ENCODE measurements around the gene AKAIN1.

Gene AKAIN1

GRCh38 chr18:5180254-5180653, 16.8 kb downstream of the AKAIN1 start:
- TF ChIP-seq REST (IDR thresholded peaks at IDR 0.05; ENCODE audit: insufficient read depth in 1 of 2, low read depth in 2 of 2, low read length in 2 of 2) (no peak), FOXP2 (optimal IDR thresholded peaks at IDR 0.05; ENCODE audit: borderline replicate concordance, extremely low read depth, extremely low read length, insufficient read depth) (no peak), TAF1 (IDR thresholded peaks at IDR 0.05; ENCODE audit: borderline replicate concordance, insufficient read depth, low read length) (no peak), SIN3A (IDR thresholded peaks at IDR 0.05; ENCODE audit: borderline replicate concordance, insufficient read depth, low read length) (no peak), POLR2AphosphoS5 (IDR thresholded peaks at IDR 0.05; ENCODE audit: low read depth, low read length) (no peak)

GRCh38 chr18:5178519-5178918, 18.5 kb downstream of the AKAIN1 start:
- TF ChIP-seq FOXP2 (optimal IDR thresholded peaks at IDR 0.05; ENCODE audit: borderline replicate concordance, extremely low read depth, extremely low read length, insufficient read depth), result no peak
- TF ChIP-seq SIN3A (IDR thresholded peaks at IDR 0.05; ENCODE audit: borderline replicate concordance, insufficient read depth, low read length), result no peak
- no peak for TF ChIP-seq REST (IDR thresholded peaks at IDR 0.05; ENCODE audit: insufficient read depth in 1 of 2, low read depth in 2 of 2, low read length in 2 of 2)
- no peak for TF ChIP-seq TAF1 (IDR thresholded peaks at IDR 0.05; ENCODE audit: borderline replicate concordance, insufficient read depth, low read length)

- TF ChIP-seq TAF1 (IDR thresholded peaks at IDR 0.05; ENCODE audit: borderline replicate concordance, insufficient read depth, low read length), result no peak
- TF ChIP-seq FOXP2 (optimal IDR thresholded peaks at IDR 0.05; ENCODE audit: borderline replicate concordance, extremely low read depth, extremely low read length, insufficient read depth), result no peak
- no peak for TF ChIP-seq REST (IDR thresholded peaks at IDR 0.05; ENCODE audit: insufficient read depth in 1 of 2, low read depth in 2 of 2, low read length in 2 of 2)
- no peak for TF ChIP-seq POLR2AphosphoS5 (IDR thresholded peaks at IDR 0.05; ENCODE audit: low read depth, low read length)
- no peak for TF ChIP-seq SIN3A (IDR thresholded peaks at IDR 0.05; ENCODE audit: borderline replicate concordance, insufficient read depth, low read length)
Observed at GRCh38 chr18:5175378-5175777, 21.7 kb downstream of the AKAIN1 start.

- TF ChIP-seq POLR2AphosphoS5 (IDR thresholded peaks at IDR 0.05; ENCODE audit: low read depth, low read length) (no peak), TAF1 (IDR thresholded peaks at IDR 0.05; ENCODE audit: borderline replicate concordance, insufficient read depth, low read length) (no peak), REST (IDR thresholded peaks at IDR 0.05; ENCODE audit: insufficient read depth in 1 of 2, low read depth in 2 of 2, low read length in 2 of 2) (no peak), SIN3A (IDR thresholded peaks at IDR 0.05; ENCODE audit: borderline replicate concordance, insufficient read depth, low read length) (no peak), FOXP2 (optimal IDR thresholded peaks at IDR 0.05; ENCODE audit: borderline replicate concordance, extremely low read depth, extremely low read length, insufficient read depth) (no peak)
Observed at GRCh38 chr18:5173646-5174045, 23.4 kb downstream of the AKAIN1 start.

GRCh38 chr18:5173236-5173635, 23.8 kb downstream of the AKAIN1 start:
- TF ChIP-seq TAF1 (IDR thresholded peaks at IDR 0.05; ENCODE audit: borderline replicate concordance, insufficient read depth, low read length) (no peak), POLR2AphosphoS5 (IDR thresholded peaks at IDR 0.05; ENCODE audit: low read depth, low read length) (no peak), SIN3A (IDR thresholded peaks at IDR 0.05; ENCODE audit: borderline replicate concordance, insufficient read depth, low read length) (no peak)
